Neuronal stem cell (in vitro differentiated cells): ENCODE measurements around the gene FGFR3.

Source experiments
- DNase-seq: peaks from one replicate; pipeline ENCODE4 v3.0.0-alpha.2; 2013; ENCODE audit warnings: low spot score
- H2AFZ ChIP-seq: one replicate; pipeline ENCODE4 v1.6.1; 2013; ENCODE audit warnings: mild to moderate bottlenecking, low read length, inconsistent platforms
- H2AK5ac ChIP-seq: 2 replicates; pipeline ENCODE4 v1.6.1; 2013; ENCODE audit warnings: low read depth, mild to moderate bottlenecking, inconsistent platforms, low read length, moderate library complexity, mixed read lengths
- H2BK120ac ChIP-seq: 2 replicates; pipeline ENCODE4 v1.6.1; 2013; ENCODE audit warnings: low read depth, mild to moderate bottlenecking, inconsistent platforms, low read length, moderate library complexity, mixed read lengths
- H2BK12ac ChIP-seq: one replicate; pipeline ENCODE4 v1.6.1; 2013; ENCODE audit warnings: low read length, inconsistent platforms
- H2BK15ac ChIP-seq: 2 replicates; pipeline ENCODE4 v1.6.1; 2013; ENCODE audit warnings: mild to moderate bottlenecking, low read length, inconsistent platforms, mixed read lengths
- H2BK5ac ChIP-seq: one replicate; pipeline ENCODE4 v1.6.1; 2013; ENCODE audit warnings: inconsistent platforms, mild to moderate bottlenecking, low read length, moderate library complexity
- H3K14ac ChIP-seq: one replicate; pipeline ENCODE4 v1.6.1; 2013; ENCODE audit warnings: low read length, inconsistent platforms
- H3K18ac ChIP-seq: 2 replicates; pipeline ENCODE4 v1.6.1; 2013; ENCODE audit warnings: low read length, inconsistent platforms
- H3K23ac ChIP-seq: 2 replicates; pipeline ENCODE4 v1.6.1; 2013; ENCODE audit warnings: low read depth, mild to moderate bottlenecking, mixed read lengths, low read length, inconsistent platforms; ENCODE audit not compliant: poor library complexity
- H3K27ac ChIP-seq: replicated peaks from 3 replicates; pipeline ENCODE4 v1.5.1; 2013; ENCODE audit warnings: low read length, inconsistent platforms
- H3K27me3 ChIP-seq, 3 experiments: 2 replicates each; pipeline ENCODE4 v1.6.1; 2013; ENCODE audit warnings: low read length in 3 of 3, mild to moderate bottlenecking in 2 of 3, inconsistent platforms in 1 of 3, low read depth in 1 of 3, mixed read lengths in 1 of 3, moderate library complexity in 1 of 3; ENCODE audit not compliant: control insufficient read depth in 3 of 3, insufficient read depth in 3 of 3
- H3K36me3 ChIP-seq, 2 donors: replicated peaks in 1 of 2; 2 replicates each; pipeline ENCODE4 v1.6.1; 2013; ENCODE audit warnings: low read length in 2 of 2; ENCODE audit not compliant: control insufficient read depth in 2 of 2, insufficient read depth in 2 of 2
- H3K4ac ChIP-seq: 2 replicates; pipeline ENCODE4 v1.6.1; 2013; ENCODE audit warnings: inconsistent platforms, mild to moderate bottlenecking, low read length, moderate library complexity
- H3K4me1 ChIP-seq, 2 donors: 1 replicate in 1 of 2; 2 replicates in 1 of 2; pipeline ENCODE4 v1.6.1; 2013; ENCODE audit warnings: low read length in 2 of 2, low read depth in 1 of 2; ENCODE audit not compliant: control insufficient read depth in 2 of 2, insufficient read depth in 1 of 2
- H3K4me2 ChIP-seq: one replicate; pipeline ENCODE4 v1.6.1; 2013; ENCODE audit warnings: mild to moderate bottlenecking, low read length, inconsistent platforms; ENCODE audit not compliant: insufficient read depth, poor library complexity, severe bottlenecking
- H3K4me3 ChIP-seq, 2 donors: 2 replicates each; pipeline ENCODE4 v1.5.1; 2013; ENCODE audit warnings: low read length in 2 of 2, mild to moderate bottlenecking in 2 of 2, inconsistent platforms in 1 of 2, moderate library complexity in 1 of 2
- H3K79me1 ChIP-seq: one replicate; pipeline ENCODE4 v1.6.1; 2013; ENCODE audit warnings: low read depth, mild to moderate bottlenecking, inconsistent platforms, low read length, moderate library complexity
- H3K9ac ChIP-seq: one replicate; pipeline ENCODE4 v1.6.1; 2013; ENCODE audit warnings: mild to moderate bottlenecking, low read depth, low read length, inconsistent platforms; ENCODE audit not compliant: poor library complexity
- H3K9me3 ChIP-seq, 2 donors: replicated peaks in 1 of 2; 2 replicates each; pipeline versions ENCODE3 to v1.6.1; 2013; ENCODE audit warnings: low read length in 2 of 2, mild to moderate bottlenecking in 2 of 2, inconsistent platforms in 1 of 2, low read depth in 1 of 2, mixed read lengths in 1 of 2, moderate library complexity in 1 of 2; ENCODE audit not compliant: control insufficient read depth in 2 of 2, insufficient read depth in 1 of 2
- H4K8ac ChIP-seq: one replicate; pipeline ENCODE4 v1.6.1; 2013; ENCODE audit warnings: low read depth, mild to moderate bottlenecking, inconsistent platforms, low read length, moderate library complexity
- H4K91ac ChIP-seq: one replicate; pipeline ENCODE4 v1.6.1; 2013; ENCODE audit warnings: low read length, low read depth, mild to moderate bottlenecking, inconsistent platforms; ENCODE audit not compliant: poor library complexity
- WGBS, 2 donors: extraction: QIAGEN DNeasy Blood & Tissue Kit; methylation state at CpG; one replicate each; pipeline ENCODE4 v1.1.7; 2013; ENCODE audit warnings: missing lambda C conversion rate in 2 of 2, mixed read lengths in 1 of 2; ENCODE audit not compliant: insufficient read length in 2 of 2, insufficient replicate concordance in 1 of 2; ENCODE audit errors: extremely low coverage in 2 of 2; 5-methylcytosine and 5-hydroxymethylcytosine counted together

Gene FGFR3

GRCh38 chr4:1794809-1795298, 1.8 kb downstream of the FGFR3 start:
- peak overlapping the region; percentile 55 for H3K23ac ChIP-seq
- no peak overlapping the region for H3K14ac ChIP-seq
- peaks cover 15% of the 10 kb centered on the region for H3K79me1 ChIP-seq
- no CpG with 5 or more reads among the region's 68 CpGs for WGBS, 2 donors
- H2BK15ac ChIP-seq: peak overlapping the region; percentile 67
- H3K4me2 ChIP-seq: peak overlapping the region; percentile 94
- H3K4me3 ChIP-seq: peak overlapping the region; percentile 64 to 88
- H3K9me3 ChIP-seq: peaks cover 0 to 2% of the 10 kb centered on the region in 2 donors
- peaks cover 0 to 5% of the 10 kb centered on the region in 2 donors for H3K36me3 ChIP-seq
- peaks cover 12 to 19% of the 10 kb centered on the region in 2 donors for H3K4me1 ChIP-seq
- no peak overlapping the region for H2BK120ac ChIP-seq
- peak overlapping the region; percentile 70 for H3K9ac ChIP-seq
- H3K27me3 ChIP-seq: peaks cover 11 to 41% (median 32%) of the 10 kb centered on the region in 3 experiments
- H2BK5ac ChIP-seq: no peak overlapping the region
- peak overlapping the region; percentile 97 for H3K18ac ChIP-seq
- H3K4ac ChIP-seq: no peak overlapping the region
- H2BK12ac ChIP-seq: peak overlapping the region; percentile 22
- no peak overlapping the region for H4K91ac ChIP-seq
- peak overlapping the region; percentile 73 for H2AFZ ChIP-seq
- H2AK5ac ChIP-seq: no peak overlapping the region
- no peak overlapping the region for H3K27ac ChIP-seq
- H4K8ac ChIP-seq: no peak overlapping the region
- no peak for DNase-seq

- Histone ChIP-seq H4K91ac (no peak overlapping the region), H3K9ac (no peak overlapping the region), H3K4ac (no peak overlapping the region), H3K4me2 (peak overlapping the region; percentile 94), H2AK5ac (peak overlapping the region; percentile 13), H2BK12ac (no peak overlapping the region), H2BK120ac (no peak overlapping the region), H3K18ac (peak overlapping the region; percentile 97), H2BK15ac (peak overlapping the region; percentile 3), H3K36me3 (peaks cover 0 to 10% of the 10 kb centered on the region in 2 donors), H3K4me3 (peak overlapping the region in 1 of 2 donors; percentile 64), H2BK5ac (no peak overlapping the region), H2AFZ (peak overlapping the region; percentile 73), H3K79me1 (peaks cover 15% of the 10 kb centered on the region), H3K23ac (no peak overlapping the region), H4K8ac (no peak overlapping the region), H3K27me3 (peaks cover 11 to 41% (median 25%) of the 10 kb centered on the region in 3 experiments), H3K14ac (no peak overlapping the region), H3K27ac (no peak overlapping the region), H3K4me1 (peaks cover 11 to 19% of the 10 kb centered on the region in 2 donors), H3K9me3 (peaks cover 0 to 2% of the 10 kb centered on the region in 2 donors)
- no CpG with 5 or more reads among the region's 32 CpGs for WGBS, 2 donors
- no peak for DNase-seq
Measured at GRCh38 chr4:1795299-1796195, 2.5 kb downstream of the FGFR3 start.

- H3K9ac ChIP-seq: no peak overlapping the region
- H4K8ac ChIP-seq: no peak overlapping the region
- H3K4ac ChIP-seq: no peak overlapping the region
- peaks cover 11 to 36% (median 15%) of the 10 kb centered on the region in 3 experiments for H3K27me3 ChIP-seq
- H3K9me3 ChIP-seq: peaks cover 0 to 2% of the 10 kb centered on the region in 2 donors
- H3K18ac ChIP-seq: peak overlapping the region; percentile 59
- peak overlapping the region; percentile 75 for H2BK5ac ChIP-seq
- H2AFZ ChIP-seq: no peak overlapping the region
- no peak overlapping the region for H3K14ac ChIP-seq
- no peak overlapping the region for H2BK12ac ChIP-seq
- H3K79me1 ChIP-seq: peaks cover 15% of the 10 kb centered on the region
- peaks cover 0 to 13% of the 10 kb centered on the region in 2 donors for H3K36me3 ChIP-seq
- no peak overlapping the region for H3K27ac ChIP-seq
- no CpG with 5 or more reads among the region's 14 CpGs for WGBS, 2 donors
- no peak overlapping the region for H4K91ac ChIP-seq
- no peak for DNase-seq
- no peak overlapping the region for H2BK15ac ChIP-seq
- no peak overlapping the region for H2BK120ac ChIP-seq
- H3K4me2 ChIP-seq: no peak overlapping the region
- peak overlapping the region; percentile 90 for H2AK5ac ChIP-seq
- H3K23ac ChIP-seq: peak overlapping the region; percentile 85
- peaks cover 11 to 19% of the 10 kb centered on the region in 2 donors for H3K4me1 ChIP-seq
- H3K4me3 ChIP-seq: no peak overlapping the region
Measured at GRCh38 chr4:1796486-1797204, 3.6 kb downstream of the FGFR3 start.
